ENCODE measurements around the gene CNBP.

- no peak for TF ChIP-seq EZH2 (IDR thresholded peaks at IDR 0.05; ENCODE audit: borderline replicate concordance, low read depth, low read length, severe bottlenecking)
- no peak for TF ChIP-seq CTCF (IDR thresholded peaks at IDR 0.05; ENCODE audit: extremely low read depth in 1 of 2, insufficient read depth in 1 of 2, low read depth in 1 of 2, low read length in 2 of 2)
These were observed 52.1 kb downstream of the CNBP start for GRCh38 chr3:129131465-129132088.

Measured in endothelial cell of umbilical vein (primary cell).